Lower leg skin (tissue), 4 donors: ENCODE results near the gene PPP1R14D. TPM values are rescaled to one million over a fixed set of nuclear protein-coding genes. Genes with fewer than 3 reads are reported as not detected.

Experiments used
- DNase-seq, 2 donors: peaks; one replicate each; pipeline ENCODE4 v3.0.0-alpha.2; 2019; ENCODE audit warnings: low spot score in 2 of 2
- H3K4me3 ChIP-seq: fragments of 200-600 bp; sonication (generic); 2 replicates; pipeline ENCODE4 v1.5.1; 2017; ENCODE audit warnings: mild to moderate bottlenecking, low read depth; ENCODE audit not compliant: poor library complexity, severe bottlenecking
- POLR2A ChIP-seq, 2 donors: fragments of 450-650 bp; IDR thresholded peaks; one replicate each; pipeline ENCODE4 v1.6.1; 2016 to 2017; ENCODE audit warnings: antibody characterized with exemption in 2 of 2, mild to moderate bottlenecking in 1 of 2, moderate library complexity in 1 of 2
- WGBS, 2 donors: methylation state at CpG; one replicate each; pipeline ENCODE4 v1.1.5; 2018; 5-methylcytosine and 5-hydroxymethylcytosine counted together
- intact Hi-C: fragments of 100-400 bp; cut with DNase I; formaldehyde crosslinking; loops from one replicate; pipeline ENCODE4 v1.15.0; 2023; ENCODE audit warnings: low total_unique reads
- total RNA-seq, 4 donors: library from RNA; depleted of rRNA; stranded (reverse); fragments of >200 nt; gene quantifications; one replicate each; pipeline ENCODE4 v1.1.0, GENCODE V29; 2016
- TF ChIP-seq, protein P1 (sequence below), 3 donors: fragments of 450-650 bp; IDR thresholded peaks; one replicate each; pipeline ENCODE4 v1.5.1; 2016; ENCODE audit warnings: antibody characterized with exemption in 3 of 3, mild to moderate bottlenecking in 3 of 3, moderate library complexity in 2 of 3

PPP1R14D gene, protein sequence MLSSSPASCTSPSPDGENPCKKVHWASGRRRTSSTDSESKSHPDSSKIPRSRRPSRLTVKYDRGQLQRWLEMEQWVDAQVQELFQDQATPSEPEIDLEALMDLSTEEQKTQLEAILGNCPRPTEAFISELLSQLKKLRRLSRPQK
- 1 to 10 TPM in 2 of 4 donors, under 1 TPM in 1, not detected in 1; 0.65 to 4.8 (median 2.4) TPM for total RNA-seq

DNA sequence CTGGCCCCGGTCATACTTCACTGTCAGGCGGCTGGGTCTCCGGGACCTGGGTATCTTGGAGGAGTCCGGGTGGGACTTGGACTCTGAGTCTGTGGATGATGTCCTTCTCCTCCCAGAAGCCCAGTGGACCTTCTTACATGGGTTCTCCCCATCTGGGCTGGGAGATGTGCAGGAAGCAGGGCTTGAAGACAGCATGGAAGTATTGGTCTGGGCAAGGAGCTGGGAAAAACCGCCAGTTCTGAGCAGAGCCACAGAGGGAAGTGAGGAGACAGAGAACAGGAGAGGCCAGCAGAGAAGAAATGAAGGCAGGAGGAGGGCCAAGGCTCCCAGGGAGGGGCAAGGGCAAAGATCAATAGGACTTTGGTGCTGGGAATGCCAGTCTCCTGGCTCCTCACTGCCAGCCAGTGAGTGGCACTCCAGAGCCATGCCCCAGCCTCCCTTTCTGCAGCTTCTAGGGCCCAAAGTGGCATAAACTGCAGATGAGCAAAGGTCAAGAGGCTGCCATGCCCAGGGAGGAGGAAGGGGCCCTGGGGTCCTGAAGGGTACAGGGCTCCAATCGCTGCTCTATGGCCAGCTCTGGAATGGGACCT, at the start of gene PPP1R14D:
PPP1R14D (minus strand) TSS at position 262 of the 590 bp plus-strand sequence; CDS start at position 195, 67 bp downstream.
- DNase-seq = no peak
- TF ChIP-seq, protein P1, sequence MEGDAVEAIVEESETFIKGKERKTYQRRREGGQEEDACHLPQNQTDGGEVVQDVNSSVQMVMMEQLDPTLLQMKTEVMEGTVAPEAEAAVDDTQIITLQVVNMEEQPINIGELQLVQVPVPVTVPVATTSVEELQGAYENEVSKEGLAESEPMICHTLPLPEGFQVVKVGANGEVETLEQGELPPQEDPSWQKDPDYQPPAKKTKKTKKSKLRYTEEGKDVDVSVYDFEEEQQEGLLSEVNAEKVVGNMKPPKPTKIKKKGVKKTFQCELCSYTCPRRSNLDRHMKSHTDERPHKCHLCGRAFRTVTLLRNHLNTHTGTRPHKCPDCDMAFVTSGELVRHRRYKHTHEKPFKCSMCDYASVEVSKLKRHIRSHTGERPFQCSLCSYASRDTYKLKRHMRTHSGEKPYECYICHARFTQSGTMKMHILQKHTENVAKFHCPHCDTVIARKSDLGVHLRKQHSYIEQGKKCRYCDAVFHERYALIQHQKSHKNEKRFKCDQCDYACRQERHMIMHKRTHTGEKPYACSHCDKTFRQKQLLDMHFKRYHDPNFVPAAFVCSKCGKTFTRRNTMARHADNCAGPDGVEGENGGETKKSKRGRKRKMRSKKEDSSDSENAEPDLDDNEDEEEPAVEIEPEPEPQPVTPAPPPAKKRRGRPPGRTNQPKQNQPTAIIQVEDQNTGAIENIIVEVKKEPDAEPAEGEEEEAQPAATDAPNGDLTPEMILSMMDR (IDR thresholded peaks at IDR 0.05) = no peak
- no peak for TF ChIP-seq POLR2A (IDR thresholded peaks at IDR 0.05)
- intact Hi-C loops = no loop called here
- 92 to 96% methylated on average over 6 of the region's 6 CpGs for WGBS, 2 donors
- H3K4me3 ChIP-seq = no peak within 1 kb of the TSS

DNA sequence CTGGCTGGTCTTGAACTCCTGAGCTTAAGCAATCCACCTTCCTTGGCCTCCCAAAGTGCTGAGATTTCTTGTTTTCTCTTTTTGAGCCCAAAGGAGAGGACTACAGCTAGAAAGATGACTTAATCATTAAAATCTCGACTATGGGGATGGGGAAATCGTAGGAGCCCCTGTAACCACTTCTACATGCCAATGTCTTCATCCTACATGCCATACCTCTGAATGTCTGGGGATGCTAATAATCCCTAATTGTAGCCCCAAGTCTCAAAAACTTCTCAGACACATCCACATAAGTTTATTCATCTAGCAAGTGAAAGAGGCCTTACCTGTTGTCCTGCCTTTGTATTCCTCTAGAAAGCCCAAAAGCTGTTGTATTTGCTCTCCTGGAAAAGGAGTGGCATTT, 49.2 kb upstream of the PPP1R14D start:
- 59 to 66% methylated on average over 2 of the region's 2 CpGs for WGBS, 2 donors
- no peak for TF ChIP-seq POLR2A (IDR thresholded peaks at IDR 0.05)
- TF ChIP-seq, protein P1 (IDR thresholded peaks at IDR 0.05) = no peak

DNA sequence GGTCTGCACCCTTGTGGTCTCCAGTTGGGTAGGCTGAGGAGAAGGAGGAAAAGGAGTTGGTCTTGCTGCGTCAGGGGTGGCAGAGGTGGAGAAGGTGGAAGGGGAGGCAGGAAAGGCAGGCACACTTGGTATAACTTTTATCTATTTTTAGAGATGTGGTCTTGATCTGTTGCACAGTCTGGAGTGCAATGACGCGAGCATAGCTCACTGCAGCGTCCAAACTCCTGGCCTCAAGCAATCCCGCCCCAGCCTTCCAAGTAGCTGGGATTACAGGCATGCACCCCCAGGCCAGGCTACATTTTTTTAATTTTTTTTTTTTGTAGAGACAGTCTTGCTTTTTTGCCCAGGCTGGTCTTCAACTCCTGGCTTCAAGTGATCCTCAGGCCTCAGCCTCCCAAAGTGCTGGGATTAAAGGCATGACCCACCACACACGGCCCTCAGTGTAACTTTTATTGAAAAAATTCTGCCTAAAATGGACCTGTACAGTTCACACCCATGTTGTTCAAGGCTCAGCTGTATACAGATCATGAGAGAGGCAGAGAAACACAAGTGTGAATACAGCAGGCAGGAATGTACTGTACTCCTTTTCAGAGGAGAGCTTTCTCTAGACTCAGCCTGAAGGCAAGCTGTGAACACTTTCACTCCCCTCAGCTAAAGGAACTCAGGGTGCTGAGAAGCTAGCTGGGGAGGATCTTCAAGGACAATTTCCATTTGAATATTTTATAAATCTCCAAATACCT, 47.7 kb upstream of the PPP1R14D start:
- 70 to 82% methylated on average over 6 of the region's 6 CpGs for WGBS, 2 donors
- intact Hi-C loops = loop anchor here (5.0 kb wide), 1 partner anchor 959 kb away; no protein-coding TSS in a partner anchor
- no peak overlapping the region for H3K4me3 ChIP-seq
- DNase-seq = no peak
- TF ChIP-seq, protein P1 (IDR thresholded peaks at IDR 0.05) = no peak
- no peak for TF ChIP-seq POLR2A (IDR thresholded peaks at IDR 0.05)

More for the DNA sequence above, 49.2 kb upstream of the PPP1R14D start:
- DNase-seq = no peak
- intact Hi-C loops = loop anchor here (5.0 kb wide), 1 partner anchor 960 kb away; no protein-coding TSS in a partner anchor
- H3K4me3 ChIP-seq = no peak overlapping the region

DNA sequence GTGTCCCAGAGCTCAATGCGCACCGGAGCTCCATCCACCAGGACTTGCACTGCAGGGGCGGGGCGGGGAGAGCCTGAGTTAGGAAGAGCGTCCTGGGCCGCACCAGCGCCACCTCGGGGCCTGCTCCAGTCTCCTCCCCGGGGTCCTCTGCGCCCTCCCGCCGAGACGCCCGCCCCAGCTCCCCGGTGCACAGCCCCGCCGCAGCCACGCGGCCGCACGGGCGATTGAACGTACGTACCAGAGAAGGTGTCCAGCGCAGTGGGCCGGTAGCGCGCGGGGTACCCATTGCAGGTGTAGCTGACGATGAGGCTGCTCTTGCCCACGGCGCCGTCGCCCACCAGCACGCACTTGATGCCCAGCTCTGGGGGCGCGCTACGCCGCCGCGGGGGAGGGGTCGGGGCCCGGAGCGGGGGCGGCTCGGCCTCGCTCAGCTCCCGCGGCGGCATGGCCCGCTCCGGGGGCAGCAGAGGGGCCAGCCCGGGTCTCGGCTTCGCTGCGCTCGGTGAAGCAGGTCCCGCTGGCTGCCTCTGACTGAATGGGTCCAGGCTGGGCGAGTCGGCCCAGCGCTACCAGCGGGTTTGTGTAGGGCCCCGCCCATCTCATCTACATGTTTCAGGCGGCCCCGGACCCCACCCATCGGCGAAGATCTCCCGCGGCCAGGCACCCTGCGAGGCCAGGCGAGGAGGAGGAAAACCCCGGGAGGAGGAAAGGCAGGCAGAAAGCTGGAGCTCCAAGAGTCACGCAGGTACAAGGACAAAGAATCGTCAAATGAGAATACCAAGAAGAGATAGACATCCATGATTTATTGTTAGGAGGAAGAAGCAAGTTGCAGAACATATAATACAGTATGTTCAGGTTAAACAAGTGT, 45.4 kb upstream of the PPP1R14D start, which contains the start of gene RHOV:
RHOV (minus strand) TSS at position 541 of the 868 bp plus-strand sequence; CDS start at position 446, 95 bp downstream.
- WGBS, 2 donors = 1% methylated on average over 25 to 39 of the region's 74 CpGs
- peak within 1 kb of the TSS; percentile 45 for H3K4me3 ChIP-seq
- intact Hi-C loops = no loop called here
- TF ChIP-seq, protein P1 (IDR thresholded peaks at IDR 0.05) = no peak
- DNase-seq = peak in 1 of 2 donors; percentile 93
